T follicular helper cell (primary cell): Measurements from ENCODE around the gene ZNF609.

Experiments
- DNase-seq: peaks from one replicate; pipeline ENCODE4 v3.0.0-alpha.2; 2020; ENCODE audit warnings: low read depth

The ZNF609 gene

DNA sequence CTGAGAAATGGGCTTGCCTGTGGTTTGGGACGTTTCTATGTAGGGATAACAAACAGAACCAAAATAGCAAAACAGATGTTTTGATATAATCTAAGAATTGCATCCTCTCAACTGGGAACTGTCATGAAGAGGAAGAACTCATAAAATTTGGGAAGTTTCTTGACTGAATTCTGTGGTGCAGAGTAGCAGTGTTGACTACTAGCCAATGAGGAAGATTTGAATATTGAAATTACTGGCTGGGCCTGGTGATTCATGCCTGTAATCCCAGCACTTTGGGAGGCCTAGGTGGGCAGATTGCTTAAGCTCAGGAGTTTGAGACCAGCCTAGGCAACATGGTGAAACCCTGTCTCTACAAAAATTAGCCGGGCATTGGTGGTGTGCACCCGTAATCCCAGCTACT lies 42.2 kb downstream of the ZNF609 start:
- DNase-seq, result no peak

DNA sequence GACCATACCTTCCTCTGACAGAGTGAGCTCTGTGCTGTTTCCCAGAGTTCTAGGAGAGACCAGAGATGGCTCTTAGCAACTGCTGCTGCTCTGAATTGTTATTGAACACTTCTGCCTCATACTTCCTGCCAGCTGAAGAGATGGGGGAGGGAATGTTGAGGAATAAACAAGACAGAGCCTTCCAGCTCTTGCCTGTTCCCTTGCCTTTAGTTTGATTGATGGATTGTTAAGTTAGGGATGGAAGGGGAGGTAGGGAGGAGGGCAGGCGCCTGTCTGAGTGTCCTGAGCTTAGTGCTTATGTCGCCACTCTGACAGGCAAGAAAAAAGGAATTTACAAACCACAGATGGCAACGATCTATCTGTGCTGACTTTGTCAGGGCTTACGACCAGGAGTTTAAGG lies 42.8 kb downstream of the ZNF609 start:
- no peak for DNase-seq

DNA sequence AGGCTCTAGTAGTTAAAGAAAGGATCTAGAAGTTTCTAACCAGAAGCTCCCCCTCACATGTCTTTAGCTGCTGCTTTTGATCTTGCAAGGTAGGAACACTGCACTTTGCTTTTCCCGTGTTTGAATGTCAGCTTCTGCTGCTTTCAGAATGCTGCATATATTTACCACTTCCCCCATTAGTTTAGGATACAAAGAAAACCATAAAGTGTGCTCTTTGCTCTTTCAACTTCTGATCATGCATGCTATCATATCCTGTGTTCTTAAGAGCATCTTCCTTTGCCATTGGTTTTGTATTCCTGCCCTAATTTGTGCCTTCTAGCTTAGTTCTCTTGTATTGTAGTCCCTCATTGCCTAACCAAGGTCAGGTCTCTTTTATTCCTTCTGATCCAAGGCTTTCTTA lies 43.3 kb downstream of the ZNF609 start:
- no peak for DNase-seq

DNA sequence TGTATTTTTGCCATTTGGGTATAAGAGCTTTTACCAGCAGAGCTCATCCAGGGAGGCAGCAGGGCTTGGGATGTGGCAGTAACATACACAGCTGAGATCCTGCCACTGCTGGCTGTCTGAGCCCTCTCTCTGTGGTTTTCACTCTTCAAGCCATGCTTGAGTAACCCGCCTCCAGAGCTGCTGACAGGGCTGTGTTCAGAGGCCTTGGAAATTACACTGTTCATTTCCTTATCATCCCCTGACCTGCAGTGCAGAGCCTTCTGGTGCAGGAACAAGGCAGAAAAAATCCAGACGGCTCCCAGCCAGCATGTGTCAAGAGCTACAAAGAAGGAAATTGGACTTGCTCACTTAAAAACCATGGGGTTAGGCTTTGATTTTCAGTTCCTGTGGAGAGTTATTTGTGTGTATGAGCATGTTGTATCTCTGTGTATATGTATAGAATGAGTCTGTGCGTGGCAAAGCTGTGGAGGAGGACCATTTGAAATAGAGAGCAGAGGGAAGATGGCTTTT lies 47.0 kb downstream of the ZNF609 start:
- no peak for DNase-seq

DNA sequence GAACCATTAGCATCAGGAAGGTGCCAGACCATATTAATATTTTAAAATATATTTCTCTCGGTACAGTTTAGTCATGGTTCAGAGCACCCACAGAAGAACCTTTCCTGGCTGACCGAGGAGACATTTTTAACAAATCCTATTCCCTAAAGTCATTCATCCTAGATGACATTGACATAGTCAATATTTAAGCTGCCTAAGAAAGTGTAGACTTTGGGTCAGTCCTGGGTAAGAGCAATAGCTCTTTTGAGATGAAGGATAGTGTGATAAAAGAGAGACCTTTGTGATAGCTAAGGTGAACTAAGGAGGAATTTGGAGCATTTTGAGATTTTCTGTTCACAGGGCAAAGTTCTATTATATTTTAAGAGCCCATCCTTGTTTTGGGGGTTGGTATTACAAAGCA lies 47.5 kb downstream of the ZNF609 start:
- DNase-seq, result no peak

DNA sequence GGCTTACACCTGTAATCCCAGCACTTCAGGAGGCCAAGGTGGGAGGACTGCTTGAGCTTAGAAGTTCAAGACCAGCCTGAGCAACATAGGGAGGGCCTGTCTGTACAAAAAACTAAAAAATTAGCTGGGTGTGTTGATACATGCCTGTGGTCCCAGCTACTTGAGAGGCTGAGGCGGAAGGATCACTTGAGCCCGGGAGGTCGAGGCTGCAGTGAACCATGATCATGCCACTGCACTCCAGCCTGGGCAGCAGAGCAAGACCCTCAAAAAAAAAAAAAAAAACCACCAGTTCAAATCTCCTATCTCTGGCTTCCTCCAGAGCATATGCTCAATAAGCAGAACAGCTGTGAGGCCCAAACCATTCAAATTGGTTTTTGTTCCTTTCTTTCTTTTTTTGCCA lies 53.4 kb downstream of the ZNF609 start:
- no peak for DNase-seq

DNA sequence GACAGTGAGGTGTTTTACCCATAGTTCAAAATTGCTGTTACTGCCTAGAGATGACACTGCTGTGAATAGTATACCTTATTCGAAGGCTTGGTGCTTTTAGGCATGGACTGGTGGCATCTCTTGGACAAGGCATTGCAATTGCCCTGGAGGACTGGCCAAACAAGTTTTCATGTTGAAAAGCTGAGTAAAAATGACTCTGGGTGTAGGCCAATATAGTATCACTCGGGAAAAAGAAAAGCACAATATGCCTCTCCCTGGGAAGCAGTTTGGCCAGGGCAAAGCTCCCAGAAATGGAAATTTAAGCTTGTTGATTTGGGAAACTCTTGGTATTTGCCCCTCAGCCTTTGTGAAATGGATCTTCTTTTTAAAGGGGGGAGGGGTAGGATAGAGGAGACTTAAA lies 54.8 kb downstream of the ZNF609 start:
- no peak for DNase-seq

DNA sequence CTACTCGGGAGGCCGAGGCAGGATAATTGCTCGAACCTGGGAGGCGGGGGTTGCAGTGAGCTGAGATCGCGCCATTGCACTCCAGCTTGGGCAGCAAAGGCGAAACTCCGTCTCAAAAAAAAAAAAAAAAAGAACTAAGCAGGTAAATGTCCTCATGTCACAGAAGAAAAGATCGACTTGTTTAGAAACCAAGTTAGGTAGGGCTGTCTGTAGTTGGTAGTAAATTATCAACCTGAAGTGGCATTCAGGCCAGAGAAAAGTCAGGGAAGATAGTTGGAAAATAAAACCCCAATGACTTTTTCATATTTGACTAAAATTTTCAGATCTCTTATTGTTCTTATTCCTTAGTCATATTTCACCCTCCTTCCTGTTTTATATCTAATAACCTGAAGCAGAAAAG lies 55.4 kb downstream of the ZNF609 start:
- no peak for DNase-seq

DNA sequence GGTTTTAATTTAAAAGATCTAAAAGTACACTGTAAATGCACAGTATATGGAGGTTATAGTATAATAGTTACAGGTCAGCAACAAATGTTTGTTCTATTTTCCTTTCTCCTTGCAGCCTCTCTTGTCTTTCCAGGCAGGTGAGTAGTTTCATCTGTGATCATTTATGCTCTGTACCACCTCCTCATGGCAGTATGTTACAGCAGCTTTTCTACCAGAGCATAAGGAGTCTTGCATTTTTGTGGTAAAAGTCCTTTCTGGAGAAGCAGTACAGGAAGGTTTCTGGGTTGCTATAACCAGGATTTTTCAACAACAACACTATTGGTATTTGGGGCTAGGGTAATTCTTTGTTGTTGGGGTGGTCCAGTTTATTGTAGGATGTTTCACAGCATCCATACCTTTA lies 59.5 kb downstream of the ZNF609 start:
- DNase-seq, result no peak

DNA sequence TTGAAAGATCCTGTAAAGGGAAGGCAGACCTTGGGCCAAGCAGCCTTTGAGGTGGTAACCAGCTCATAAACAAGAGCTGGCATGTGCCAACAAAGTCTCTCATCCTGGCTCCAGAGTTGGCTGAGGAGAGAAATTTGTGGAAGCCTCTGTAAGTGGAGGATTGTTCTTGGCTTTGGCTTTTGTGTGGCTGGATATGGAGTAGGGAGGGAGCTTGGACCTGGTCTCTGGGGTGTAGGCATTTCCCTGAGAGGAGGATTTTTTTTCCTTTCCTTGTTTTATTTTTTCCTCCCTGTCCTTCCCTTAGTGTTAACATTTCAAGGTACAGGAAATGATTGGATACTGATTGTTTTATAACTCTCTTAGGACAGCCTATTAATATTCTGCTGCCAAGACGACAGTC lies 60.8 kb downstream of the ZNF609 start:
- no peak for DNase-seq

DNA sequence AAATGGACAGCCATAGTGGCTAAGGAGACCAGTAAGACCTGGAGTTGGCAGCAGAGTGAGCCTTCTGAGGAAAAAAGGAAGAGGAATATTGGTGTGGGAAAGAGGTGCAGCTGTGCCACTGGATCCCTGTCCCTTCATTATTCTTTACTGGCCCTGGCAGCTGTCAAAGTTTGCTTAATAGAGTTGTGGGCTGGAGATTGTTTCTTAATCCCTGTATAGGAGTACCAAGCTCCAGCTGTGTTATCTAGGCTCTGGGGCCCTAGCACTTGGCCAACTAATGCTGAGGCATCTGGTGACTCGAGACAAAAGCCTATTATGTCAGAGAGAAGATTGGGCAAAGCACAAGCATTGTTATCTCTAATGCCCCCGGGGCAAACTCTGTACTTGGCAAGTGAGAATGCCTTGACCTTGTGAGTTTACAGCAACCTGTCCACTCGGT lies 61.4 kb downstream of the ZNF609 start:
- no peak for DNase-seq

DNA sequence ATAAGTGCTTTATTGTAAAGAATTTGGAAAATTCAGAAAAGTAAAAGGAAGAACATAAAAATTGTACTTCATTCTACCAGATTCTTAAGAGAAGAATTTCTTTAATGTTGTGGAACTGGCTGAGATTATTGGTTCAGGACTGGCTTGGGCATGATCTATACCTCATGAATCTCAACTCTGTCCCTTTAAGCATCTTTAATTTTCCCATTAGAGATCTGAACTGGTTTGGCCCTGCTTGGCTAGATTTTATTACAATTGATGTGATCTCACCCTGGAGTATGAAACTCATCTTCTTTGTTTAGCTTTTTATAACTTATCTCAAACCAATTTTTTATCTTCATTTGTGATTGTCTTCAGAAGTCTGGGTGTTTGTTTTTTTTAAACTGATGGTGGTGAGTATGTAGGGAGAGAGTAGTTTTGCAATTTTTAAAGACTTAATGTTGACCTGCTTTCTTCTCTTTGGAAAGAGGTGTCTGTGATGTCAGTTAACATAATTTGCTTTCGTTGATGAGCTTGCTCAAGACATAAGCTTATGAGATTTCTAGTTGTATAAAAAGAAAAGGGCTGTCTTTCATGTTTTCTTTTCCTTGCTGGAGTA lies 61.9 kb downstream of the ZNF609 start:
- no peak for DNase-seq

DNA sequence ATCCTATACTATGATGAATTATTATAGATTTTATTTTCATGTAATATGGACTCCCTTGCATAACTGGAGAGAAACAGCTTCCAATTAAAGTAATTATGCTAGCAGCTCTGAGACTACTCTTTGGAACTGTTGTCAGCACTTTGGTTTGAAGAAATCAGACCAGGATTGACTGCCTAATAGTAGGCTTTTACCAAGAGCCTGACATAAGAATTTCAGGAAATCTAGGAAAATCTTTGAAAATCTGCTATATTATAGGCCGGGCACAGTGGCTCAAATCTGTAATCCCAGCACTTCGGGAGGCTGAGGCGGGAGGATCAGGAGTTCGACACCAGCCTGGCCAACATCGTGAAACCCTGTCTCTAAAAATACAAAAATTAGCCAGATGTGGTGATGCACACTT lies 62.9 kb downstream of the ZNF609 start:
- no peak for DNase-seq

DNA sequence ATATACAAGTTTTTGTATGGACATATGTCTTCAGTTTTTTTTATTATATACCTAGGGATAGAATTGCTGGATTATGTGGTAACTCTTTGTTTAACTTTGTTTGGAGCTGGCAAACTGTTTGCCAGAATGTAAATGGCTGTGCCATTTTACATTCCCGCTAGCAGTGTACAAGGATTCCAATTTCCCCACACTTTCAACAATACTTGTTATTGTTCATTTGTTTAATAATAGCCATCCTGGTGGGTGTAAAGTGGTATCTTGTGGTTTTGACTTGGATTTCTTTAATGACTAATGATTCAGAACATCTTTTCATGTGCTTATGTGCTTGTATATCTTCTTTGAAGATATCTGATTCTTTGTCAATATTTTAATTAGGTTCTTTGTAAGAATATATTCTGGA lies 64.4 kb downstream of the ZNF609 start:
- no peak for DNase-seq

DNA sequence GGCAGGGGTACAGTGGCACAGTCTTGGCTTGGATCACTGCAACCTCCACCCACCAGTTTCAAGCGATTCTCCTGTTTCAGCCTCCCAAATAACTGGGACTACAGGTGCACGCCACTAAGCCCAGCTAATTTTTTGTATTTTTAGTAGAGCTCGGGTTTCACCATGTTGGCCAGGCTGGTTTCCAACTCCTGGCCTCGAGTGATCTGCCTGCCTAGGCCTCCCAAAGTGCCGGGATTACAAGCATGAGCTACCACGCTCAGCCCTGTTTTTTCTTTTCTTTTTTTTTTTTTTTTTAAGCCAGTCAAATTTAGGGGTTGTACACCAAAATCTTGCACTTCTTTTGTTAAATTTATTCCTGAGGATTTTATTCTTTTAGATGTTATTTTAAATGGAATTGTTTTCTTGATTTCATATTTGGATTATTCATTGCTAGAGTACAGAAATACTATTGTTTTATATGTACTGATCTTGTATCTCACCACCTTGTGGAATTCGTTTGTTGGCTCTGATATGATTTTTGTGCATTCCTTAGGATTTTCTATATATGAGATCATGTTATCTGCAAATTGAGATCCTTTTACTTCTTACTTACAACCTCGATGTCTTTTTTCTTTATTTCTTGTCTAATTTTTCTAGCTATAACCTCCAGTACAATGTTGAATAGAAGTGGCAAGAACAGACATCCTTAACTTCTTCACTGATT lies 65.6 kb downstream of the ZNF609 start:
- DNase-seq, result no peak

DNA sequence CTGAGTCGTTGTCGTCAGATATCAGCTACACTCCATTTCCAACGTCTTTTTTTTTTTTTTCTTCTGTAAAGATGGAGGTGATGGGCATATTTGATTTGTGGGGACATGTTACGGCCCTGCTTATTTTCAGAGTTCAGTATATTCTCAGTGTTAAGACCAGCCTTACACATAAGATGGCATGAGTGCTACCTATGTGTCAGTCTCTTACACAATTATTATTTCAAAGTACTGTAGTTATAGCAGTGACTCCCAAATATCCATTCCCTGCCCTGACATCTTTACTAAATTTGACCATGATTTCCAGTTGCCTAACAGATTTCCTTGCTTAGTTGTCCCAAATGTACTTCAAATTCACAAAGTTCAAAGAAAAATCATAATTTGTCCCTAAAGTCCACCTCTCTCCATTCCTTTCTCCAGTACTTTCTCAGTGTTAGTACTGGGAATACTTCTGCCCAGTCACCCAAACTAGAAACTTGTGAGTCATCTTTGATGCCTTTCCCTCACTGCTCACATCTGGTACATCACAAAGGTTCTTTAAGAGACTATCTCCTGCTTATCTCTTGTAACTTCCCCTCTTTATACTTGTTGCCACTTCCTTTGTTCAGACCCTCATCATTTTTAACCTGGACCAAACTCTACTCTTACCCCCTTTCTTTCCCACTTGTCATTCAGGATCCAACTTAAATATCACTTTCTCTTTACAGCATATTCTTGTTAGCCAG lies 67.0 kb downstream of the ZNF609 start:
- DNase-seq, result no peak

DNA sequence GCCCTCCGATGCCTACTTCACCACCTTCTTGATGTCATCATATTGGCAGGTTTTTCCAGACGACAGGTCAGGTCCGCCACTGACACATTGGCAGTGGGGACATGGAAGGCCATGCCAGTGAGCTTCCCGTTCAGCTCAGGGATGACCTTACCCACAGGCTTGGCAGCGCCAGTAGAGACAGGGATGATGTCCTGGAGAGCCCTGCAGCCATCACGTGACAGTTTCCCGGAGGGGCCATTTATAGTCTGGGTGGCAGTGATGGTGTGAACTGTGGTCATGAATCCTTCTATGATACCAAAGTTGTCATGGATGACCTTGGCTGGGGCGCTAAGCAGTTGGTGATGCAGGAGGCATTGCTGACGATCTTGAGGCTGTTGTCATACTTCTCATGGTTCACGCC lies 68.5 kb downstream of the ZNF609 start:
- DNase-seq, result no peak

DNA sequence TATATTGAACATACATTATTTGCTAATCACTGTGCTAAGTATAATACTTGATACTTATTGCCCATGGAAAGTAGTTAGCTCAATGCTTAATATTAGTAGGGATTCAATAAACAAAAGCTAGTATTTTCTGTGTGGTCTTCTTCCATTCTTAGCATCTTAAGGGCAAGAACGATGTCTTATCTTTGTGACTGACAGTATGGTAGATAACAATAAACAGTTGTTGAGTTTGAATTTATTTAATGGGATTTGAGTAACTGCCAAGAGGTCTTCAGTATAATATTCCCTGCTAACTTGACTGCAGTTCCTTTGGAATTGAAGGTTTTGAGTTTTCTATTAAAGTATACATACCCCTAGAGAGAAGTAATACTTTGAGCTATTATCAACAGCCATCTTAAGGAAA lies 70.1 kb downstream of the ZNF609 start:
- DNase-seq, result no peak

DNA sequence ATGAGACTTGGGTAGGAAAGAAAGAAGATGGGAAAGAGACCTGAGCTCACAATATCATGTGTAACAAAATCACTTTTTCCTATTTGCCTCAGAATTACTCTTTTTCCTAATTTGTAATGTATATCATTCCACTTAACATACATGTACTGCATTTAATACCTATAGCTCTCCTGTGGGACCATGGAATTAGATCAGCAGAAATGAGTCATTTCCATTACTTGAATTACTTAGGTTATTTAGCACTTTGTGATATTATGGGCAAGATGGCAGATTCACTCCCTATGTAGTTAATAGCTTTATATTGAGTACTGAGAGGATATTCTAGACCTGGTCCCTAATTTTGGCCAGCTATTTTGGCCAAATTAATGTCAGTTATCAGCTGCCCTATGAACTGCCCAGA lies 70.5 kb downstream of the ZNF609 start:
- no peak for DNase-seq

DNA sequence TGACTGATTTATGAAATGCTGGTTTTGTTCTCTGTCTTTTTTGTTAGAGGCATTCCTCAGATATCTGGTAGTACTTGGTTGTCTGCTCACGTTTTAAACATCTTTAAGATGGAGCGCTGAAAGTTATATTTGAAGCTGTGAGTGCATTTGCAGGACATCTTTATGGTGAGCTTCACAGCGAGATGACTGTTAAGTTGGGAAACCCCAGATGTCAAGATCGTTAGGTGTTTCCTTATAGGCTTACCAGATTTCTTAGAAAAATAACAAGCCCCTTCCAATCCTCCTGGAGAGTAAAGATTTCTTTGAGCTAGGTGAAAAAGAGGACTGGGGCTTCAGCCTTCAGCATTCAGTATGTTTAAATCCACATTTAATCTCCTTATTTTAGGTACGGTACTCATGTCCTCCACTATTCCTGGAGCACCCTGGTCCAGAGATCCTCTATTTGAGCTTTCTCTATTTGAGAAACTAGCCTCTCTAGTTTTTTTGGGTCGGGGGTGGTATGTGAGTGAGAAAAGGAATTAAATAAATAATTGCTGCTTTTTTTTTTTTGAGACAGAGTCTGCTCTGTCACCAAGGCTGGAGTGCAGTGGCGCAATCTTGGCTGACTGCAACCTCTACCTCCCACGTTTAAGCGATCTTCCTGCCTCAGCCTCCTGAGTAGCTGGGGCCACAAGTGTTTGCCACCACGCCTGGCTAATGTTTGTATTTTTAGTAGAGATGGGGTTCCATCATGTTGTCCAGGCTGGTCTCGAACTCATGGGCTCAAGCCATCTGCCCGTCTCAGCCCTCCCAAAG lies 72.3 kb downstream of the ZNF609 start:
- no peak for DNase-seq

DNA sequence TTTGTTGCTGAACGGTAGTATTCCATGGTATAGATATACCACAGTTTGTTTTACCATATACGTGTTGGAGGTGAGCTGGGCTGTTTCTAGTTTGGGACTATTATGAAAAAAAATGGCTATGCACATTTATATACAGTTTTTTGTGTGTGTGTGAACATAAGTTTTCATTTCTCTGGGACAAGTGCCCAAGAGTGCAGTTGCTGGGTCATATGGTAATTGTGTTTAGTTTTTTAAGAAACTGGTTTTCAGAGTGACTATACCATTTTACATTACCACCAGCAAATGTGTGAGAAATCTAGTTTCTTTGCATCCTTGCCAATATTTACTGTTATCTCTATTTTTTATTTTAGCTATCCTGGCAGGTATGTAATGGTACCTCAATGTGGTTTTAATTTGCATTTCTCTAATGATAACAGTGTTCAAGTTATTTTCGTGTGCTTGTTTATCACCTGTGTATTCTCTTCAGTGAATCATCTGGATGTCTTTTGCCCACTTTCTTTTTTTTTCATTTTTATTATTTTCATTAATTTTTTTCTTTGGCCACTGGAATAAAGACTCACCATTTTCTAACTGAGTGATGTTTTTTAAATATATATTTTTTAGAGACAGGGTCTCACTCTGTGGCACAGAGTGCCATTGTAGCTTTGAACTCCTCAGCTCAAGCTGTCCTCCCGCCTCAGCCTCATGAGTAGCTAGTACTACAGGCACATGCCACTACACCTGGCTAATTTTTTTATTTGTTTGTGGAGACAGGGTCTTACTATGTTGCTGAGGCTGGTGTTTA lies 75.3 kb downstream of the ZNF609 start:
- no peak for DNase-seq
